ENCODE measurements around the gene PRSS53.

DNA sequence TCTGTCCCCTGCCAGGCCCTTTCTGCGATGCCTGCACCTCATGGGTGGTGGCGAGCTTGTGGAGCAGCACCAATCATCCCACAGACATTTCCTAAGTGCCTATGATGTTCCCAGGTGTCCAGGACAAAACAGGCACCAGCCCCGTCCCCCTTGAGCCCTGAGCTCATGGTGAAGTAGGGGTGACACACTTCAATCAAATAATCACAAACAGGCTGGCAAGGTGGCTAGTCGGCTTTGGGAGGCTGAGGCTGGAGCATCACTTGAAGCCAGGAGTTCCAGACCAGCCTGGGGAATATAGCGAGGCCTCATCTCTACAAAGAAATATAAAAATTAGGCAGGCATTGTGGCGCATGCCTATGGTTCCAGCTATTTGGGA, 47.5 kb upstream of the PRSS53 start:
- no peak for TF ChIP-seq POLR2A (IDR thresholded peaks at IDR 0.05)
- TF ChIP-seq CTCF (IDR thresholded peaks at IDR 0.05 in 8 of 11, conservative IDR thresholded peaks at IDR 0.05 in 3 of 11), result no peak
- TF ChIP-seq POLR2AphosphoS5 (IDR thresholded peaks at IDR 0.05), result no peak
